C4-2B (cell line): ENCODE data around the gene KIAA0232.
"Not testable (repeated sequence)": the region's sequence is repeated elsewhere in the genome, so short reads cannot be mapped to it uniquely, and the experiment has no call there.

Source experiments
- H3K27ac ChIP-seq: fragments of 450-650 bp; 2 replicates; pipeline ENCODE4 v1.5.1; 2017
- ZFX ChIP-seq: fragments of 450-650 bp; IDR thresholded peaks from 2 replicates; pipeline ENCODE4 v1.6.1; 2017
- TF ChIP-seq, protein P1 (sequence below): fragments of 450-650 bp; conservative IDR thresholded peaks from 2 replicates; pipeline ENCODE4 v1.5.1; 2017; ENCODE audit warnings: mild to moderate bottlenecking

Gene KIAA0232

DNA sequence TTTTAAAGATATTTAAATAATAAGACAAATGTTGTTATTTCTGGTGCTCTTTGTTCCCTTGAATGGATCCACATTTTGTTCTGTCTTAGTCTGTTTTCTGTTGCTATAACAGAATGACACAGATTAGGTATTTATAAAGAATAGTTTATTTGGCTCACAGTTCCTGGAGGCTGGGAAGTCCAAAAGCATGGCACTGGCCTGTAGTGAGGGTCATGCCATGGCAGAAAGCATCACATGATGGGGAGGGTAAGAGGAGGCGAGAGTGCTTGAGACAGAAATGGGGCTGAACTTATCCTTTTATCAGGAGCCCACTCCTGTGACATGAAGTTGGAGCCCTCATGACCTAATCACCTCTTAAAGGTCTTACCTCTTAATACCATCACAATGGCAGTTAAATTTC is 38.2 kb downstream of the KIAA0232 start:
- TF ChIP-seq, protein P1, sequence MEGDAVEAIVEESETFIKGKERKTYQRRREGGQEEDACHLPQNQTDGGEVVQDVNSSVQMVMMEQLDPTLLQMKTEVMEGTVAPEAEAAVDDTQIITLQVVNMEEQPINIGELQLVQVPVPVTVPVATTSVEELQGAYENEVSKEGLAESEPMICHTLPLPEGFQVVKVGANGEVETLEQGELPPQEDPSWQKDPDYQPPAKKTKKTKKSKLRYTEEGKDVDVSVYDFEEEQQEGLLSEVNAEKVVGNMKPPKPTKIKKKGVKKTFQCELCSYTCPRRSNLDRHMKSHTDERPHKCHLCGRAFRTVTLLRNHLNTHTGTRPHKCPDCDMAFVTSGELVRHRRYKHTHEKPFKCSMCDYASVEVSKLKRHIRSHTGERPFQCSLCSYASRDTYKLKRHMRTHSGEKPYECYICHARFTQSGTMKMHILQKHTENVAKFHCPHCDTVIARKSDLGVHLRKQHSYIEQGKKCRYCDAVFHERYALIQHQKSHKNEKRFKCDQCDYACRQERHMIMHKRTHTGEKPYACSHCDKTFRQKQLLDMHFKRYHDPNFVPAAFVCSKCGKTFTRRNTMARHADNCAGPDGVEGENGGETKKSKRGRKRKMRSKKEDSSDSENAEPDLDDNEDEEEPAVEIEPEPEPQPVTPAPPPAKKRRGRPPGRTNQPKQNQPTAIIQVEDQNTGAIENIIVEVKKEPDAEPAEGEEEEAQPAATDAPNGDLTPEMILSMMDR: no peak
- TF ChIP-seq ZFX: no peak
- no peak overlapping the region for H3K27ac ChIP-seq

- H3K27ac ChIP-seq: no peak overlapping the region
- TF ChIP-seq, protein P1: no peak
- no peak for TF ChIP-seq ZFX
Observed at GRCh38 chr4:6824071-6824470, 41.5 kb downstream of the KIAA0232 start.

- TF ChIP-seq ZFX: no peak
- TF ChIP-seq, protein P1: no peak
- no peak overlapping the region for H3K27ac ChIP-seq
Observed at GRCh38 chr4:6824772-6825402, 42.4 kb downstream of the KIAA0232 start.

DNA sequence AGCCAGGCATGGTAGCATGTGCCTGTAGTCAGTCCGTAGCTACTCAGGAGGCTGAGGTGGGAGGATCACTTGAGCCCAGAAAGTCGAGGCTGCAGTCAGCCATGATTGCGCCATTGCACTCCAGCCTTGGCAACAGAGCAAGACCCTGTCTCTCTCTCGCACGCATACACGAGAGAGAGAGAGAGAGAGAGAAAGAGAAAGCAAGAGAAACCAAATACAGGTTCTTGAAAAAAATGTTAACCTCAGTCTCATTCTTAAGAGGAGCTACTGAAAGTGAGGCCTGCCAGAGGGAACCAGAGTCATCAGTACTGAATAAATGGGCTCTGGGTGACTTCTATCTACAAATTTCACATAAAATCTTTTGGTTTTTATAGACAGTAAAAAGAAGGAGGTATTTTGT is 42.9 kb downstream of the KIAA0232 start:
- no peak overlapping the region for H3K27ac ChIP-seq
- TF ChIP-seq ZFX: no peak
- TF ChIP-seq, protein P1: no peak

DNA sequence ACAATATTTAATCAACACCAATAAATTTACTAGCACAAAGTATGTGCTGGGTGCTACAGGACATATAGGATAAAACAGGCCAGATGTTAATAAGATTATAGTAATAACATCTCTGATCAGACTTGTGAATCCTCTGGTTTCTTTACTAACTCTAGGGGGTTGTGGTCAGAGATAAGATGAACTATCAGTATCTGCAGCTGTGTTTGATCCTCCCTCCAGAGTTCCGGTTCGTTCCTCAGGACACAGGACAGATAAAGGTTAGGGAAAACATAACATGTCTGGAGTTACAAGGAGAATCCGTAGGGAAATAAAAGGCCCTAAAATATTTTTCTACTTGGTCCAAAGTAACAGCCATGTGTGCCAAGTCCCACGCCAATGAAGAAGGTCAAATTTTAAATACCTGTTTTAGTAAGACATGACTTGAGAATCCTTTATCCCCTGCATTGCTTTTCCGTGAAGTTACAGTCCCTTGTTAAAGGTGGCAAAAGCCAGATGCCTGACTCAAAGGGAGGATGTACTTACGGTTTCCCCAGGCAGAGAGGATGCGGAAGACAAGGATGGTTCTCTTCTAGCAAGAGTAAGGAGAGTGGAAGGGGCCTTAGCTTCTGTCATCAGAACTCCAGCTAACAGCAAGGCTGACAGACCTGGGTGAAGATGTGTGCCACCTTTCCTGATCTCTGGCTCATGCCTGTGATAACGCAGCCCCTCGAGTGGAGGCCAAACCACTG is 44.4 kb downstream of the KIAA0232 start:
- TF ChIP-seq, protein P1: no peak
- TF ChIP-seq ZFX: no peak
- no peak overlapping the region for H3K27ac ChIP-seq

DNA sequence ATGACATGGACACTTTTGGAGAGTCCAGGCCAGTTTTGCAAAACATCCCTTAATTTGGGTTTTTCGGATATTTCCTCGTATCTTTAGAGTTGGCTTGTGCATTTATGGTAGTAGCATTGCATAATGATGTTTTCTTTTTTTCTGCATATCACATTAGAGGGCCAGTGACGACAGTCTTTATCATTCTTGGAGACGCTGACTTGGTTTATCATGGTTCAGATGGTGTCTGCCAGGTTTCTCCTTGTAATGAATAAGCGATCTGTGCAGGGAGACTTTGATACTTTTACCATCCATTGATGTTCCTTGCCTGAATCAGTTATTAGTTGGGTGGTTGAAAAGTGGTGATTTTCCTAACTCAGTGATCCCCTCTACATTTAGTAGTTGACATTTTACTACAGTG is 46.6 kb downstream of the KIAA0232 start:
- no peak for TF ChIP-seq ZFX
- TF ChIP-seq, protein P1: no peak

DNA sequence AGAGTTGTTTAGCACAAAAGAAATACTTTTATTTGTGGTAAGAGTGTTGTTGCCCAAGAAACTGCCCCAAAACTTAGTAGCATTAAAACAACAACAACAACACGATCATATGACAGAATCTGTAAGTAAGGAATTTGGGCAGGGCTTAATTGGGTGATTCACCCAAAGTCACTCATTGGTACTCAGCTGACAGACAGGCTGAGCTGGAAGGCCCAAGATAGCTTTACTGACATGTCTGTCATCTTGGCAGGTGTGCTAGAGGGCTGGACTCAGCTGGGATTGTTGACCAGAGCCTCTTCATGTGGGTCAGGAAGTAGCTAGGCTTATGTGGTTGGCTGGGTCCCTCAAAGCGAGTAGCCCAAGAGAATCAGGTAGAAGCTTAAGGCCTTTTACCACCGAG is 52.3 kb downstream of the KIAA0232 start:
- H3K27ac ChIP-seq: no peak overlapping the region
- TF ChIP-seq, protein P1: no peak
- TF ChIP-seq ZFX: no peak

More for the DNA sequence above, 46.6 kb downstream of the KIAA0232 start:
- H3K27ac ChIP-seq: no peak overlapping the region

DNA sequence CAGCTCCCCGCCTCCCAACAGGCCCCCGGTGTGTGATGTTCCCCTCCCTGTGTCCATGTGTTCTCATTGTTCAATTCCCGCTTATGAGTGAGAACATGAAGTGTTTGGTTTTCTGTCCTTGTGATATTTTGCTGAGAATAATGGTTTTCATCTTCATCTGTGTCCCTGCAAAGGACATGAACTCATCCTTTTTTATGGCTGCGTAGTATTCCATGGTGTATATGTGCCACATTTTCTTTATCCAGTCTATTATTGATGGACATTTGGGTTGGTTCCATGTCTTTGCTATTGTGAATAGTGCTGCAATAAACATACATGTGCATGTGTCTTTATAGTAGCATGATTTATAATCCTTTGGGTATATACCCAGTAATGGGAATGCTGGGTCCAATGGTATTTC is 53.1 kb downstream of the KIAA0232 start:
- not testable (repeated sequence) for H3K27ac ChIP-seq

DNA sequence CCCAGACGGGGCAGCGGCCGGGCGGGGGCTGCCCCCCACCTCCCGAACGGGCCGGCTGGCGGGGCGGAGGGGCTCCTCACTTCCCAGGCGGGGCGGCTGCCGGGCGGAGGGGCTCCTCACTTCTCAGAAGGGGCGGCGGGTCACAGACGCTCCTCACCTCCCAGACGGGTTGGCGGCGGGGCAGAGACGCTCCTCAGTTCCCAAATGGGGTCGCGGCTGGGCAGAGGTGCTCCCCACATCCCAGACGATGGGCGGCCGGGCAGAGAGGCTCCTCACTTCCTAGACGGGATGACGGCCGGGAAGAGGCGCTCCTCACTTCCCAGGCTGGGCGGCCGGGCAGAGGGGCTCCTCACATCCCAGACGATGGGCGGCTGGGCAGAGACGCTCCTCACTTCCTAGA is 54.6 kb downstream of the KIAA0232 start:
- not testable (repeated sequence) for H3K27ac ChIP-seq
